LNCAP (cell line): ENCODE data around the gene SLC8A2.

Source experiments
- TF ChIP-seq, protein P1 (sequence below): fragments of 450-650 bp; IDR thresholded peaks from 2 replicates; pipeline ENCODE4 v1.5.1; 2017; ENCODE audit warnings: mild to moderate bottlenecking

The SLC8A2 gene

DNA sequence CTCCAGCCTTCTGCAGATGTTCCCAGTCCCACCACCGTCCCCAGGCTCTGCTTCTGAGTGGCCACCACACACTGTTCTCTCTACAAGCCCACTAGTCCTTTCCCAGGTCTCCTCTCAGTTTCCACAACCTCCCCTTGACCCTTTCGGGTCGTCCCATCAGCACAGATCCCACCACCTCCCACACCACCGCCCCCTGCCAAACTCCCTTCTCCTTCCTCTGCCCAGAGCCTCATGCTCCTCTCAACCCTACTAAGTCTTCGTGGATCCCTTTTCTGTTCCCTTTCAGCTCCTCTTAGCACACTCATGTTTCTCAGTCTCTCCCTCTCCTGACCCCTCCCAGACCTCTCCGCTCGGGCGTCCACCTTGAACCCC lies 41.2 kb upstream of the SLC8A2 start:
- TF ChIP-seq, protein P1, sequence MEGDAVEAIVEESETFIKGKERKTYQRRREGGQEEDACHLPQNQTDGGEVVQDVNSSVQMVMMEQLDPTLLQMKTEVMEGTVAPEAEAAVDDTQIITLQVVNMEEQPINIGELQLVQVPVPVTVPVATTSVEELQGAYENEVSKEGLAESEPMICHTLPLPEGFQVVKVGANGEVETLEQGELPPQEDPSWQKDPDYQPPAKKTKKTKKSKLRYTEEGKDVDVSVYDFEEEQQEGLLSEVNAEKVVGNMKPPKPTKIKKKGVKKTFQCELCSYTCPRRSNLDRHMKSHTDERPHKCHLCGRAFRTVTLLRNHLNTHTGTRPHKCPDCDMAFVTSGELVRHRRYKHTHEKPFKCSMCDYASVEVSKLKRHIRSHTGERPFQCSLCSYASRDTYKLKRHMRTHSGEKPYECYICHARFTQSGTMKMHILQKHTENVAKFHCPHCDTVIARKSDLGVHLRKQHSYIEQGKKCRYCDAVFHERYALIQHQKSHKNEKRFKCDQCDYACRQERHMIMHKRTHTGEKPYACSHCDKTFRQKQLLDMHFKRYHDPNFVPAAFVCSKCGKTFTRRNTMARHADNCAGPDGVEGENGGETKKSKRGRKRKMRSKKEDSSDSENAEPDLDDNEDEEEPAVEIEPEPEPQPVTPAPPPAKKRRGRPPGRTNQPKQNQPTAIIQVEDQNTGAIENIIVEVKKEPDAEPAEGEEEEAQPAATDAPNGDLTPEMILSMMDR: no peak

- TF ChIP-seq, protein P1: no peak
These were observed 40.7 kb upstream of the SLC8A2 start for GRCh38 chr19:47512183-47512947.

DNA sequence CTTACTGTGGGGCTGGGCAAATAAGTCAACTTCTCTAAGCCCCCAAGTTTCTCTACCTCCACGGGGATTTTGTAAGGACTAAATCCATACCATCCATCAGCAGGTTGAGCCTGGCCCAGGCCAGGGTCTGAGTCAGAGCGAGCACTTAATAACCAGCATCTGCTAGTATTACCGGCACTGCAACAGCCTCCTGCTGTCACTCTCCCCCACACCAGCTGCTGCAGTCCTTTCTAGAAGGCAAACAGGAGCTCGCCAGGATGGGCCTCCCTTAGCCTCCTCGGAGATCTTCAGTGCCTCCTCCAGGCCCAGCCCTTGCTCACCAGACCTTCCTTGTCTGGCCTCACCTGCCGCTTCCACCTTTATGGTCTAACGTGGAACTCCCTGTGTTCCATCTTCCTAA lies 40.0 kb upstream of the SLC8A2 start:
- TF ChIP-seq, protein P1: no peak

GRCh38 chr19:47511128-47511517 lies 39.4 kb upstream of the SLC8A2 start:
- TF ChIP-seq, protein P1: no peak

DNA sequence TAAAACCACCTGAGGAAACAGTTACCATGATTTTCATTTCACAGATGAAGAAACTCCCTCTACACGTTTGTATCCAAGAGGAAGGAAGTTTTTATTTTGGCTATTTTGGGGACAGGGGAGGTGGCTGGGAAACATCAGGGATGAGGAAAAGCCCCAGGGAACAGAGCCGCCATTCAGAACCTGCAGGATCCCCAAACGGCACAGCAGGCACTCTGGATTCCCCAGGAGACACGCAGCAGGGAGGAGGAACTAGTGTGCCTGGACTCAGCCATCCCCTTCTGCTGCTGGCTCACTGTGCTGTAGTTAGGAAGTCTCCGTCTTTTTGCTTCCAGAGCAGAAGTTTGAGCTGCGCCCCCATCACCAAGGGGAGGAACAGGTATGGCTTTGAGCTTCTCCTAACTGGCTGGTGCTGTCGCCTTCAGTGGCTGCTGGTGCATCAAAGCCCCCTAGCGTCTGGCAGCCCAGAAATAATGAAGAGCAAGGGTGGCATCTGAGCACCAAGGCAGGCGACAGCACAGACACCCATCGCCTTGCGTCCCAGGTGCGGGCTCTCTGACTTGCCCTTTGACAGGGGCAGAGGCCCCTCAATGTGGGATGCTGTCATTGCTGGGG lies 38.9 kb upstream of the SLC8A2 start:
- TF ChIP-seq, protein P1: no peak

DNA sequence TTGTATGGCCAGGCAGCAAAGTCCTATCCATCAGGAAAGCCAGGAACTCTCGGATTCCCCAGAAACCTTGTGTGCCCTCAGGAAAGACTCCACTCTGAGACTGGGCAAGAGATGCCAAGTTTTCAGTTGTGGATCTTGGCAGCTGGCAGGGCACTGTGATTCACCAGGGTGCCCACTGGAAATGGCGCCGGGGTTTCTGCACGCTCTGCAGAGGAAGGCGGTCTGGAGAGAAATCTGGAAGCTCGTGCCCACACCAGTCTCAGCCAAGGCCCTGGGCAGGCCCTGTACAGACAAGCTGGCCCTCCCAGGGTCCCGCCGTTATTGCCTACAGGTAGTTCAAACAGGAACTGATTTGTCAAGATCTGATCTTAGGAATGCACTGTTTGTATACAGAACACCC lies 38.3 kb upstream of the SLC8A2 start:
- TF ChIP-seq, protein P1: no peak

GRCh38 chr19:47509170-47509847 lies 37.6 kb upstream of the SLC8A2 start:
- TF ChIP-seq, protein P1: no peak
